ENCODE measurements around the gene ZSCAN2. TPM values are rescaled to one million over a fixed set of nuclear protein-coding genes. Genes with fewer than 3 reads are reported as not detected.

ZSCAN2 gene
- total and polyA plus RNA-seq, 2 of the 8 experiments (the other 6 are each of a cell fraction or from before 2014, with no cell fraction given): 23.6 to 52.4 TPM

DNA sequence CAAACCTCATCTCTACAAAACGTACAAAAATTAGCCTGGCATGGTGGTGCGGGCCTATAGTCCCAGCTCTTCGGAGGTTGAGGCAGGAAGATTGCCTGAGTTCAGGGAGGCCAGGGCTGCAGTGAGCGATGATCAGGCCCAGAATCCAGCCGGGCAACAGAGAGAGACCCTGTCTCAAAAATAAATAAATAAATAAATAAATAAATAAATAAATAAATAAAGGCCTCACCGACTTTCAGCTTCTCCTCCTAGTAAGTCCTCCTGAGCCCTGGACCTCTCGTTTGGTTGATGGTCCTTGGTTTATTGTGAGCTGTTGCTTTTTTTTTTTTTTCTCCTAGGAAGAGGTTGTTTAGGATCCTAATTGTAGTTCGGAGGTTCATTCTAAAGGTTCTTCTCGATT, 28.2 kb downstream of the ZSCAN2 start (continued):
- no peak for TF ChIP-seq NANOG (IDR thresholded peaks at IDR 0.05; ENCODE audit: insufficient read depth, low read depth, low read length, poor library complexity, severe bottlenecking)
- TF ChIP-seq TCF12 (IDR thresholded peaks at IDR 0.05; ENCODE audit: low read depth, low read length): no peak
- TF ChIP-seq, protein P1, sequence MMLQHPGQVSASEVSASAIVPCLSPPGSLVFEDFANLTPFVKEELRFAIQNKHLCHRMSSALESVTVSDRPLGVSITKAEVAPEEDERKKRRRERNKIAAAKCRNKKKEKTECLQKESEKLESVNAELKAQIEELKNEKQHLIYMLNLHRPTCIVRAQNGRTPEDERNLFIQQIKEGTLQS (IDR thresholded peaks at IDR 0.05; ENCODE audit: insufficient read depth, low read depth, low read length): no peak

Measured in H1 (cell line).